CD14-positive monocyte (primary cell): ENCODE data around the gene NDUFS2. TPM values are rescaled to one million over a fixed set of nuclear protein-coding genes. Genes with fewer than 3 reads are reported as not detected.
A peak's percentile ranks its signal among the peaks of the same experiment; 100 is the strongest.

ENCODE experiments used
- DNase-seq, 3 donors: peaks; one replicate each; pipeline ENCODE4 v3.0.0-alpha.2; 2011 to 2022
- H2AFZ ChIP-seq: 2 replicates; pipeline ENCODE4 v1.6.0; 2012; ENCODE audit warnings: mild to moderate bottlenecking, low read depth, low read length, inconsistent platforms; ENCODE audit not compliant: insufficient read depth, poor library complexity, severe bottlenecking
- H3K27ac ChIP-seq, 2 donors: 1 replicate in 1 of 2; 2 replicates in 1 of 2; pipeline ENCODE4 v1.5.1; 2012 to 2013; ENCODE audit warnings: low read length in 2 of 2, control low read depth in 1 of 2, inconsistent platforms in 1 of 2, low read depth in 1 of 2, mild to moderate bottlenecking in 1 of 2
- H3K27me3 ChIP-seq, 2 donors: one replicate each; pipeline versions ENCODE4 v1.6.0 to v1.6.1; 2011 to 2013; ENCODE audit warnings: low read length in 2 of 2; ENCODE audit not compliant: control insufficient read depth in 2 of 2, insufficient read depth in 2 of 2
- H3K36me3 ChIP-seq, 2 donors: replicated peaks in 1 of 2; 1 replicate in 1 of 2; 2 replicates in 1 of 2; pipeline versions ENCODE4 v1.5.1 to v1.6.1; 2012 to 2013; ENCODE audit warnings: low read length in 2 of 2, control low read depth in 1 of 2, inconsistent platforms in 1 of 2, mild to moderate bottlenecking in 1 of 2; ENCODE audit not compliant: insufficient read depth in 2 of 2, control insufficient read depth in 1 of 2
- H3K4me1 ChIP-seq, 2 donors: 1 replicate in 1 of 2; 2 replicates in 1 of 2; pipeline versions ENCODE4 v1.5.1 to v1.6.1; 2012 to 2013; ENCODE audit warnings: low read length in 2 of 2, control low read depth in 1 of 2, inconsistent platforms in 1 of 2, mild to moderate bottlenecking in 1 of 2, moderate library complexity in 1 of 2; ENCODE audit not compliant: insufficient read depth in 2 of 2, control insufficient read depth in 1 of 2
- H3K4me2 ChIP-seq: replicated peaks from 2 replicates; pipeline ENCODE3; 2012; ENCODE audit warnings: low read length, moderate library complexity, mild to moderate bottlenecking; ENCODE audit not compliant: poor library complexity, severe bottlenecking; ENCODE audit errors: extremely low read depth
- H3K4me3 ChIP-seq, 3 experiments: fragments of 200-600 bp in 1 of 3; sonication (generic) in 1 of 3; replicated peaks in 1 of 3; 1 replicate in 2 of 3; 2 replicates in 1 of 3; pipeline ENCODE4 v1.5.1; 2011 to 2013; ENCODE audit warnings: low read length in 3 of 3, mild to moderate bottlenecking in 3 of 3, control low read depth in 2 of 3, low read depth in 2 of 3, inconsistent platforms in 1 of 3, moderate library complexity in 1 of 3
- H3K79me2 ChIP-seq: 2 replicates; pipeline ENCODE4 v1.6.0; 2012; ENCODE audit warnings: mild to moderate bottlenecking, control low read depth, inconsistent platforms, low read length, moderate library complexity; ENCODE audit not compliant: insufficient read depth
- H3K9ac ChIP-seq: 2 replicates; pipeline ENCODE4 v1.6.0; 2017; ENCODE audit warnings: low read length, mild to moderate bottlenecking; ENCODE audit not compliant: insufficient read depth, poor library complexity, severe bottlenecking
- H3K9me3 ChIP-seq, 2 donors: replicated peaks in 1 of 2; 1 replicate in 1 of 2; 2 replicates in 1 of 2; pipeline versions ENCODE4 v1.5.1 to v1.6.1; 2012 to 2013; ENCODE audit warnings: low read length in 2 of 2, control low read depth in 1 of 2; ENCODE audit not compliant: control insufficient read depth in 1 of 2, insufficient read depth in 1 of 2
- H4K20me1 ChIP-seq: 2 replicates; pipeline ENCODE4 v1.6.0; 2012; ENCODE audit warnings: mild to moderate bottlenecking, low read length, control low read depth, moderate library complexity; ENCODE audit not compliant: insufficient read depth
- H3K27ac Mint-ChIP-seq, 7 donors: one replicate each; pipeline ENCODE4 v1.8.0; 2020; ENCODE audit warnings: mild to moderate bottlenecking in 7 of 7, mixed read lengths in 7 of 7, moderate library complexity in 6 of 7, inconsistent platforms in 2 of 7
- H3K27me3 Mint-ChIP-seq, 3 donors: one replicate each; pipeline ENCODE4 v1.8.0; 2021 to 2022; ENCODE audit warnings: low read depth in 3 of 3, mild to moderate bottlenecking in 3 of 3, mixed read lengths in 3 of 3, moderate library complexity in 3 of 3, inconsistent platforms in 1 of 3
- H3K36me3 Mint-ChIP-seq, 2 donors: one replicate each; pipeline ENCODE4 v1.8.0; 2020; ENCODE audit warnings: mixed read lengths in 2 of 2, inconsistent platforms in 1 of 2, mild to moderate bottlenecking in 1 of 2
- H3K4me1 Mint-ChIP-seq: one replicate; pipeline ENCODE4 v1.8.0; 2020; ENCODE audit warnings: mild to moderate bottlenecking, mixed read lengths
- H3K4me3 Mint-ChIP-seq, 2 donors: one replicate each; pipeline ENCODE4 v1.8.0; 2020; ENCODE audit warnings: mild to moderate bottlenecking in 2 of 2, mixed read lengths in 2 of 2, moderate library complexity in 1 of 2
- H3K9me3 Mint-ChIP-seq, 7 donors: one replicate each; pipeline ENCODE4 v1.8.0; 2020 to 2022; ENCODE audit warnings: mixed read lengths in 7 of 7, mild to moderate bottlenecking in 6 of 7, moderate library complexity in 6 of 7, inconsistent platforms in 2 of 7
- WGBS: methylation state at CpG from one replicate; pipeline ENCODE4 v1.1.5; 2013; ENCODE audit warnings: missing lambda C conversion rate; ENCODE audit not compliant: insufficient coverage; 5-methylcytosine and 5-hydroxymethylcytosine counted together
- intact Hi-C, 2 donors: fragments of 100-400 bp; cut with micrococcal nuclease; formaldehyde crosslinking; loops; one replicate each; pipeline versions ENCODE4 v1.15.0 to v1.15.1; 2023
- polyA plus RNA-seq, 3 donors: library from polyadenylated mRNA; depleted of rRNA in 1 of 3; unstranded in 2 of 3; stranded (reverse) in 1 of 3; fragments of 300-500 nt in 2 of 3; fragments of >200 nt in 1 of 3; fragmentation: Illumina TruSeq in 2 of 3; gene quantifications; 1 replicate in 2 of 3; 2 replicates in 1 of 3; pipeline ENCODE4 v1.2.3, GENCODE V29; 2012 to 2021
- TF ChIP-seq, protein P1 (sequence below): fragments of 200-600 bp; IDR thresholded peaks from one replicate; pipeline ENCODE4 v1.8.0; 2022; ENCODE audit warnings: antibody characterized with exemption, mild to moderate bottlenecking

NDUFS2 gene
- polyA plus RNA-seq, 3 donors: 87.5 to 119 (median 101) TPM

DNA sequence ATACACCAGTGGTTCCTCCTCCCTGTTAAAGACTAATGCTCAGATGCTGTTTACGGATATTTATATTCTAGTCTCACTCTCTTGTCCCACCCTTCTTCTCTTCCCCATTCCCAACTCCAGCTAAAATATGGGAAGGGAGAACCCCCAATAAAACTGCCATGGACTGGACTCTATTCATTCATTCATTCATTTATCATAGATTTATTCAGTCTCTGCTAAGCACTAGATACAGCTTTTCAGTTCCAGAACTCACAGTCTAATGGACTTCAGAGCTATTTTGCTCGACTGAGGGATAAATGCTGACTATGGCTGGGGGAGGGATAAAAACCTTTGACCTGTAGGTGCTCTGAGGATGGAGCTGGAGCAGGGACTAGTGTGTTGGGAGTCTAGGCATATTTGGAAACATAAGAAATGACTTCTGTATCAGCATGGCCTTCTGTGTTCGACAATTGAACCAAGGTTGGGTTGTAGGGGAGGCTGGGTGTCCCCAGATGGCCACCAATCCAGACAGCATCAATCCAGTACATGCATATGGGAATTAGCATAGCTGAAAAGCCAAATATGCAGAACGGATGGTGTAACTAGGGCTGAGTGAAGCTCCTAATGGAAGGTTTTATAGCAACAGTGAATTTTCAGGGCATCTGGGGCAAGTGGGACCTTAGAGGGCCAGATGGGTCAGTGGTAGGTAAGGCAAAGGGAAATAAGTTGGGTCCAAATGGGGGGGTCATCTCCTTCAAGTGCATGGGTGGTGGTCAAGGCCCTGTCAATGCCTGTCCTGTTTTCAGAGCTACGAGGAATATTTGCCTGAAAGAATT, 17.1 kb downstream of the NDUFS2 start:
- Histone ChIP-seq H3K79me2 (peaks cover 54% of the 10 kb centered on the region), H3K4me2 (peak overlapping the region; percentile 100), H3K4me1 (peaks cover 25 to 36% of the 10 kb centered on the region in 2 donors), H3K4me3 (no peak overlapping the region), H3K27ac (peak overlapping the region in 1 of 2 donors; percentile 100), H3K27me3 (no peaks in the 10 kb centered on the region), H4K20me1 (peaks cover 71% of the 10 kb centered on the region), H3K9me3 (no peaks in the 10 kb centered on the region), H3K9ac (no peak overlapping the region), H2AFZ (no peak overlapping the region), H3K36me3 (peaks cover 26 to 54% of the 10 kb centered on the region in 2 donors)
- intact Hi-C loops: no loop called here
- DNase-seq: no peak
- 97% methylated on average over 3 of the region's 5 CpGs for WGBS
- H3K27ac Mint-ChIP-seq: peak overlapping the region; percentile 20 to 100 (median 100)
- H3K36me3 Mint-ChIP-seq: peaks cover 61 to 65% of the 10 kb centered on the region in 2 donors
- TF ChIP-seq, protein P1, sequence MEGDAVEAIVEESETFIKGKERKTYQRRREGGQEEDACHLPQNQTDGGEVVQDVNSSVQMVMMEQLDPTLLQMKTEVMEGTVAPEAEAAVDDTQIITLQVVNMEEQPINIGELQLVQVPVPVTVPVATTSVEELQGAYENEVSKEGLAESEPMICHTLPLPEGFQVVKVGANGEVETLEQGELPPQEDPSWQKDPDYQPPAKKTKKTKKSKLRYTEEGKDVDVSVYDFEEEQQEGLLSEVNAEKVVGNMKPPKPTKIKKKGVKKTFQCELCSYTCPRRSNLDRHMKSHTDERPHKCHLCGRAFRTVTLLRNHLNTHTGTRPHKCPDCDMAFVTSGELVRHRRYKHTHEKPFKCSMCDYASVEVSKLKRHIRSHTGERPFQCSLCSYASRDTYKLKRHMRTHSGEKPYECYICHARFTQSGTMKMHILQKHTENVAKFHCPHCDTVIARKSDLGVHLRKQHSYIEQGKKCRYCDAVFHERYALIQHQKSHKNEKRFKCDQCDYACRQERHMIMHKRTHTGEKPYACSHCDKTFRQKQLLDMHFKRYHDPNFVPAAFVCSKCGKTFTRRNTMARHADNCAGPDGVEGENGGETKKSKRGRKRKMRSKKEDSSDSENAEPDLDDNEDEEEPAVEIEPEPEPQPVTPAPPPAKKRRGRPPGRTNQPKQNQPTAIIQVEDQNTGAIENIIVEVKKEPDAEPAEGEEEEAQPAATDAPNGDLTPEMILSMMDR: no peak
- H3K4me1 Mint-ChIP-seq: peaks cover 60% of the 10 kb centered on the region
- H3K9me3 Mint-ChIP-seq: peaks cover 0 to 2% (median 0%) of the 10 kb centered on the region in 7 donors
- H3K27me3 Mint-ChIP-seq: peaks cover 0 to 1% (median 1%) of the 10 kb centered on the region in 3 donors
- H3K4me3 Mint-ChIP-seq: no peak overlapping the region

DNA sequence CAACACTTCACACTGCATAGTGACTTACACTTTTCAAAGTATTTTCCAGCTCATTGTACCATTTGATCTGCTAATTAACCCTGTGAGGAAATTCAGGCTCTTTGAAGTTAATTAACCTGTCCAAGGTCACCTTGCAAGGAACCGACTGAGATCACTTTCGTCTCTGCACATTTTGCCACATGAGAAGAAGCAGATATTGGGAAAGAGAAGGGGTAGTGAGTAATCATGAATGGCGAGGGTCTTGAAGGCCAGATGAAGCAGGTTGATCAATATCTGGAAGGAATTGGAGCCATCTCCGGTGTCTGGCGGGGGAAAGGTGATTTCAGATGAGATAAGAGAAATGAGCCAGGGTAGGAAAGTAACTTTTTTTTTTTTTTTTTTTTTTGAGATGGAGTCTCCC, 17.8 kb downstream of the NDUFS2 start:
- TF ChIP-seq, protein P1: no peak
- no peaks in the 10 kb centered on the region for H3K9me3 ChIP-seq
- Mint-ChIP-seq H3K9me3 (peaks cover 0 to 2% (median 0%) of the 10 kb centered on the region in 7 donors), H3K27me3 (peaks cover 0 to 1% (median 1%) of the 10 kb centered on the region in 3 donors), H3K27ac (peak overlapping the region in 5 of 7 donors; percentile 15 to 100 (median 60)), H3K36me3 (peaks cover 61 to 66% of the 10 kb centered on the region in 2 donors), H3K4me1 (peaks cover 62% of the 10 kb centered on the region), H3K4me3 (no peak overlapping the region)
- H3K79me2 ChIP-seq: peaks cover 47% of the 10 kb centered on the region
- no peak overlapping the region for H3K9ac ChIP-seq
- intact Hi-C loops: no loop called here
- H3K4me1 ChIP-seq: peaks cover 20 to 37% of the 10 kb centered on the region in 2 donors
- WGBS: 93% methylated on average over 3 of the region's 5 CpGs
- H2AFZ ChIP-seq: no peak overlapping the region
- no peak for DNase-seq
- H3K4me2 ChIP-seq: no peak overlapping the region
- no peak overlapping the region for H3K4me3 ChIP-seq
- no peaks in the 10 kb centered on the region for H3K27me3 ChIP-seq
- H4K20me1 ChIP-seq: peaks cover 71% of the 10 kb centered on the region
- peaks cover 26 to 57% of the 10 kb centered on the region in 2 donors for H3K36me3 ChIP-seq
- peak overlapping the region in 1 of 2 donors; percentile 13 for H3K27ac ChIP-seq
